WERI-Rb-1 (cell line): ENCODE results near the gene ACOT7.

ENCODE experiments used
- DNase-seq: peaks from one replicate; pipeline ENCODE4 v3.0.0-alpha.2; 2020
- H3K27ac ChIP-seq: fragments of 250-450 bp; sonication (Bioruptor Pico); 2 replicates; pipeline ENCODE4 v1.5.1; 2020; ENCODE audit warnings: mild to moderate bottlenecking, moderate library complexity
- H3K27me3 ChIP-seq: fragments of 250-450 bp; sonication (Bioruptor Pico); 2 replicates; pipeline ENCODE4 v1.5.1; 2021; ENCODE audit warnings: mild to moderate bottlenecking, low read depth, moderate library complexity; ENCODE audit not compliant: insufficient read depth, severe bottlenecking
- H3K36me3 ChIP-seq: fragments of 250-450 bp; sonication (Bioruptor Pico); 2 replicates; pipeline ENCODE4 v1.5.1; 2020; ENCODE audit warnings: mild to moderate bottlenecking, moderate library complexity
- H3K4me3 ChIP-seq: 2 replicates; pipeline ENCODE4 v1.5.1; 2011; ENCODE audit warnings: low read depth, mild to moderate bottlenecking, control low read depth, low read length
- H3K9me3 ChIP-seq: fragments of 250-450 bp; sonication (Bioruptor Pico); 2 replicates; pipeline ENCODE4 v1.5.1; 2021; ENCODE audit warnings: mild to moderate bottlenecking, moderate library complexity; ENCODE audit not compliant: severe bottlenecking
- CTCF ChIP-seq: IDR thresholded peaks from 2 replicates; pipeline ENCODE4 v1.5.1; 2011; ENCODE audit warnings: low read depth, mild to moderate bottlenecking, control low read depth, inconsistent platforms, low read length

The ACOT7 gene

GRCh38 chr1:6424000-6424565 lies 30.5 kb upstream of the ACOT7 start:
- no peak for TF ChIP-seq CTCF

DNA sequence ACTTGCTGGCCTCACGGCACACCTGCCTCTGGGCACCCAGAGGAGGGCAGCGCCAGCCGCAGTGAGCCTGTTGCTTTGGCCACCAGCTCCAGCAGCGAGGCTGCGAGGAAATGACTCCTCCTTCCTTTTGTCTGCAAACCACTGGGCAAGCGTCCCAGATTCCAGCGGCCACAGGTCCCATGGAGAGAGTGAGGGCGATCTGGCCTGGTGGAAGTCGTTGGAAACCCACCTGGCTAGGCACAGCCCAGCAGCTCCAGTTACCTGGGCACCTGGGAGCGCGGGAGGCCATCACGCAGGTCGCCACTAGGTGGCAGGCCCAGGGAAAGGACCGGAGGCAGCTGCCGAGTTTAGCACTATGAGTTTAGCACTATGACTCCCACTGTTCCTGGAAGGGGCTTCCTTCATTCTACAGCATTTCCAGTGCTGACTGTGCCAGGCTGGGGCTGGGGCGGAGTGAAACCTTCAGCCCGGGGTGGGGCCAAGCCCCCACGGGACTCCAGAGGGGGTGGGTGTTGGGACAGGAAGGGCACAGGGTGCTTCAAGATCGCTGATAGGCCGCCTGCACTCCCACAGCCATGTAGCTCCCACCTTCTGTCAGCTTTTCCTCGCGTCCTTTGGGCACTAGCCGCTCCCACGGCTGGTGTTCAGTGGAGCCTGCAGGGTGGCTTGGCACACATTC lies 29.9 kb upstream of the ACOT7 start:
- peak; percentile 77 for DNase-seq
- peak; percentile 92 for TF ChIP-seq CTCF
- no peak overlapping the region for H3K4me3 ChIP-seq

More at GRCh38 chr1:6424000-6424565, 30.5 kb upstream of the ACOT7 start:
- peak overlapping the region; percentile 36; the same call in 1 of the 2 replicates for H3K27ac ChIP-seq
- H3K36me3 ChIP-seq, result no peaks in the 10 kb centered on the region
- H3K4me3 ChIP-seq, result no peak overlapping the region
- no peaks in the 10 kb centered on the region for H3K27me3 ChIP-seq
- H3K9me3 ChIP-seq, result no peaks in the 10 kb centered on the region
- no peak for DNase-seq

DNA sequence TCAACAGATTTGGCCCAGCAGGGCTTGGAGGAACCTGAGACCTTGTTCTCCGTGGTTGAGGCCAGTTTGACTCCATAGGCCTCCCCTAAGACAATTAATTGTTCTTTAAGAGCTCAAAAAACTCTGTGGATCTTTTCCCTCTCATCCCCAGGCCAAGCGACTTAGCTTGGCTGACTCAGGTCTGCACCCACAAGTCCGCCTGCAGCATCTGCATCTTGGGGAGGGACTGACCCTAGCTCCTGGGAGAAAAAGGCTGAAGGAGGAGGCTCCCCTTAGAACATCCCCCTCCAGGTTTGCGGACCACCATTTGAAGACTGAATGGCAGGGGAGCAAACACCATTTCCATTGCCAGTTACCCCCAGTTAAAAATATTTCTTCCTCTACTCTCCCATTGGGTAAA lies 27.7 kb upstream of the ACOT7 start:
- Histone ChIP-seq H3K9me3 (no peaks in the 10 kb centered on the region), H3K27ac (peak overlapping the region; percentile 43), H3K27me3 (no peaks in the 10 kb centered on the region), H3K4me3 (no peak overlapping the region), H3K36me3 (no peaks in the 10 kb centered on the region)
- DNase-seq, result no peak
- no peak for TF ChIP-seq CTCF

More for the DNA sequence above, 29.9 kb upstream of the ACOT7 start:
- Histone ChIP-seq H3K9me3 (no peaks in the 10 kb centered on the region), H3K36me3 (no peaks in the 10 kb centered on the region), H3K27ac (peak overlapping the region; percentile 36), H3K27me3 (no peaks in the 10 kb centered on the region)

DNA sequence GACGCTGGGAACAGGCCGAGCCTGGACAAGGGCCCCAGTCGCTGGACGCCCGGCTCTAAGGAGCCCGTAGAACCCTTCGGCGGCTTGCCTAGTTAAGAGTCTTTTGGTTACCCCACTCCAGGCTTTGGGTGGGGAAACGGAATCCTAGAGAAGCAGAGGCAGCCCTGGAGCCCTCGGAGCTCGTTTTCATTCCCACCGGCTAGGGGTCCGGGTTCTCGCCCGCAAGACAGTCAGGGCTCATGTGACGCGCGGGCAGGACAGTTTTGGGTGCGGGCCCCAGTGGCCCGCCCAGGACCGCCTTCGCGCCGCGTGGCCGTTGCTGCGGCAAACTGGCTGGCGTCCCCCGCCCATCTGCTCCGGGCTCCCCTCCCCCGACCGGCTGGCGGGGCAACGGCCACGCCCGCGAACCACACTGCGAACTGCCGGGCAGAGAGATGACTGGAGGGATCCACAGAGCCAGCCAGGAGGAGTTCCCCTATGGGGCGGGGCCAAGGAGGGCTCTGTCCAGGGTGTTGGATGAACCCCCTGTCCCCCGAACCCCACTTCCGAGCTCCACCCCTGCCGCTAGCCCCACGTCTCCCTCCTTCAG lies 27.0 kb upstream of the ACOT7 start:
- Histone ChIP-seq H3K9me3 (no peaks in the 10 kb centered on the region), H3K4me3 (no peak overlapping the region), H3K27ac (peak overlapping the region; percentile 43), H3K27me3 (no peaks in the 10 kb centered on the region), H3K36me3 (no peaks in the 10 kb centered on the region)
- TF ChIP-seq CTCF, result no peak
- no peak for DNase-seq

DNA sequence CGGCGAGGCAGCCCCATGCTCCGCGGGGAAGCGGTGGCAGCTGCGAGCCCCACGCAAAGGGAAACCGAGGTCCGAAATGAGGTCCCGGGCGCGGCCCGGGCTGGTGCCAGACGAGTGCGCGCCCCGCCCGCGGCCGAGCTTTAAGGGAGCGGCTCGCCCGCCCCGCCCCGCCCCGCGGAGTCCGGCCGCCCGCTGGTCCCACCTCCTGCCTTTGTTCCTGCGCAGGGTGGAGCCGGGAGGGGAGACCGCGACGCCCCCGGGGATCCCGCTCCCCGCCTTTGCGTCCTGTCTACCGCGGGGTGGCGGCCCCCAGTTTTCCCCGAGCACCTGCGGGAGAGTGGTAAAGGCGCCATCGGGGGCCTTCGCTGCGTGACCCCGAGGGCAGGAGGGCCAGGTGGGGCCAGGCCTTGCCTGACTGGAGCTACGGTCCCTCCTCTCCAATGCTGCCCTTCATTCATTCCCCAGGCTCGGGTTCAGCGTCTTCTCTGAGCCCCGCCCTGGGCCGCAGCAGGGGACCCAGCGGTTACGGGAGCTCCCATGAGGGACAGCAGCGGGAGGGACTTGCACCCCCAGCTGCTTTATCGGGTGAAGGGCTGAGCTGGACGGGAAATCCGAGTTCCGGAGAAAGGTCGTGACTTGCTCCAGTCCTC lies 26.4 kb upstream of the ACOT7 start, which contains the start of gene HES2:
HES2 (minus strand) TSS at position 116 of the 650 bp plus-strand sequence; CDS start at position 17, 99 bp downstream.
- Histone ChIP-seq H3K27ac (no peak within 1 kb of the TSS), H3K27me3 (no peaks in the 10 kb centered on the region), H3K9me3 (no peaks in the 10 kb centered on the region), H3K36me3 (no peaks in the 10 kb centered on the region), H3K4me3 (no peak within 1 kb of the TSS)
- no peak for DNase-seq
- no peak for TF ChIP-seq CTCF
